HPDE6-E6E7 (cell line): ENCODE results near the gene CEP295NL.
A peak's percentile ranks its signal among the peaks of the same experiment; 100 is the strongest.
"Not testable (repeated sequence)": the region's sequence is repeated elsewhere in the genome, so short reads cannot be mapped to it uniquely, and the experiment has no call there.

Source experiments
- DNase-seq: peaks from one replicate; pipeline ENCODE4 v3.0.0; 2011; ENCODE audit warnings: missing footprints; ENCODE audit errors: extremely low spot score

The CEP295NL gene

GRCh38 chr17:78903101-78903779 is at the start of gene CEP295NL:
Gene CEP295NL, minus strand, starts transcription at chr17:78903201. Its CDS starts 1,373 bp downstream, at chr17:78901828.
- no peak for DNase-seq

- no peak for DNase-seq
Measured at GRCh38 chr17:78952706-78953105, 49.7 kb upstream of the CEP295NL start.

GRCh38 chr17:78951967-78952551 is 49.1 kb upstream of the CEP295NL start:
- no peak for DNase-seq

- no peak for DNase-seq
Measured at GRCh38 chr17:78950870-78951269, 47.9 kb upstream of the CEP295NL start.

GRCh38 chr17:78947235-78948149 is 44.5 kb upstream of the CEP295NL start:
- DNase-seq = no peak

GRCh38 chr17:78946631-78947030 is 43.6 kb upstream of the CEP295NL start:
- no peak for DNase-seq

GRCh38 chr17:78946131-78946530 is 43.1 kb upstream of the CEP295NL start:
- DNase-seq = no peak

GRCh38 chr17:78945455-78945854 is 42.5 kb upstream of the CEP295NL start:
- not testable (repeated sequence) for DNase-seq

- no peak for DNase-seq
Measured at GRCh38 chr17:78944956-78945355, 42.0 kb upstream of the CEP295NL start.

GRCh38 chr17:78944026-78944425 is 41.0 kb upstream of the CEP295NL start:
- DNase-seq = no peak

GRCh38 chr17:78940708-78941107 is 37.7 kb upstream of the CEP295NL start:
- no peak for DNase-seq

GRCh38 chr17:78940258-78940657 is 37.3 kb upstream of the CEP295NL start:
- no peak for DNase-seq

GRCh38 chr17:78939615-78940014 is 36.6 kb upstream of the CEP295NL start:
- no peak for DNase-seq

GRCh38 chr17:78937561-78937960 is 34.6 kb upstream of the CEP295NL start:
- DNase-seq = no peak

- peak; percentile 82 for DNase-seq
Measured at GRCh38 chr17:78935419-78936323, 32.7 kb upstream of the CEP295NL start.

- DNase-seq = no peak
Measured at GRCh38 chr17:78934681-78935418, 31.8 kb upstream of the CEP295NL start.

GRCh38 chr17:78933959-78934568 is 31.1 kb upstream of the CEP295NL start:
- DNase-seq = peak; percentile 76

GRCh38 chr17:78933025-78933958 is 30.3 kb upstream of the CEP295NL start:
- peak; percentile 96 for DNase-seq
